H1 (cell line): Measurements from ENCODE around the gene ACBD6. TPM values are rescaled to one million over a fixed set of nuclear protein-coding genes. Genes with fewer than 3 reads are reported as not detected.

Source experiments
- CTCF ChIA-PET: fragments of 300-600 bp; sonication (Branson Sonifier 250); formaldehyde crosslinking; loops from one replicate; lab custom pipeline; 2021; ENCODE audit not compliant: partially characterized antibody; lab: Charles Lee
- POLR2A ChIA-PET: fragments of 300-600 bp; sonication (Branson Sonifier 250); formaldehyde crosslinking; loops from one replicate; lab custom pipeline; 2021; ENCODE audit warnings: inconsistent platforms; ENCODE audit not compliant: partially characterized antibody; lab: Charles Lee
- DNase-seq, 2 experiments: peaks; one replicate each; pipeline versions ENCODE4 v3.0.0 to v3.0.0-alpha.2; 2010 to 2022; ENCODE audit warnings: low spot score in 2 of 2, low read depth in 1 of 2, mixed read lengths in 1 of 2
- FAIRE-seq: peaks from 2 replicates; lab custom pipeline; 2011; peaks lifted over from hg19 to GRCh38; lab: Jason Lieb, UNC
- H2AFZ ChIP-seq: 2 replicates; pipeline ENCODE4 v1.8.1; 2012; ENCODE audit warnings: low read length, inconsistent platforms
- H2AK5ac ChIP-seq: 2 replicates; pipeline ENCODE4 v1.6.1; 2013; ENCODE audit warnings: low read depth, low read length
- H2BK120ac ChIP-seq: replicated peaks from 2 replicates; pipeline ENCODE3; 2013; ENCODE audit warnings: low read depth, low read length, inconsistent platforms
- H2BK12ac ChIP-seq: 2 replicates; pipeline ENCODE4 v1.6.1; 2013; ENCODE audit warnings: low read depth, low read length
- H2BK15ac ChIP-seq: 2 replicates; pipeline ENCODE4 v1.6.1; 2013; ENCODE audit warnings: low read length
- H2BK20ac ChIP-seq: 2 replicates; pipeline ENCODE4 v1.6.1; 2013; ENCODE audit warnings: low read length
- H2BK5ac ChIP-seq: 2 replicates; pipeline ENCODE4 v1.6.1; 2013; ENCODE audit warnings: low read depth, low read length
- H3K14ac ChIP-seq: 2 replicates; pipeline ENCODE4 v1.6.1; 2013; ENCODE audit warnings: inconsistent platforms; ENCODE audit not compliant: insufficient read length
- H3K18ac ChIP-seq: 2 replicates; pipeline ENCODE4 v1.6.1; 2013; ENCODE audit warnings: low read length; ENCODE audit errors: extremely low read depth
- H3K23ac ChIP-seq: 2 replicates; pipeline ENCODE4 v1.6.1; 2013; ENCODE audit warnings: inconsistent platforms; ENCODE audit not compliant: insufficient read length
- H3K23me2 ChIP-seq: 2 replicates; pipeline ENCODE4 v1.6.1; 2013; ENCODE audit warnings: low read depth, low read length
- H3K27ac ChIP-seq: 2 replicates; pipeline ENCODE4 v1.6.1; 2011; ENCODE audit warnings: low read depth, low read length, inconsistent platforms
- H3K27me3 ChIP-seq, 4 experiments: replicated peaks in 1 of 4; 1 replicate in 1 of 4; 2 replicates in 3 of 4; pipeline versions ENCODE4 v1.6.1 to v1.8.1; 2011 to 2013; ENCODE audit warnings: low read length in 3 of 4, mild to moderate bottlenecking in 3 of 4, inconsistent platforms in 2 of 4, mixed read lengths in 2 of 4, moderate library complexity in 1 of 4; ENCODE audit not compliant: control insufficient read depth in 3 of 4, insufficient read depth in 3 of 4; ENCODE audit errors: extremely low read depth in 1 of 4
- H3K36me3 ChIP-seq, 4 experiments: 2 replicates each; pipeline versions ENCODE4 v1.6.1 to v1.8.1; 2011 to 2013; ENCODE audit warnings: mild to moderate bottlenecking in 4 of 4, low read length in 3 of 4, moderate library complexity in 2 of 4, control low read depth in 1 of 4, inconsistent platforms in 1 of 4; ENCODE audit not compliant: insufficient read depth in 4 of 4, control insufficient read depth in 2 of 4
- H3K4ac ChIP-seq: replicated peaks from 2 replicates; pipeline ENCODE3; 2013; ENCODE audit warnings: low read length, low read depth, mixed read lengths, inconsistent platforms; ENCODE audit not compliant: insufficient read length
- H3K4me1 ChIP-seq, 4 experiments: replicated peaks in 1 of 4; 1 replicate in 1 of 4; 2 replicates in 3 of 4; pipeline versions ENCODE4 v1.6.1 to v1.8.1; 2011 to 2013; ENCODE audit warnings: low read length in 3 of 4, inconsistent platforms in 2 of 4, mixed read lengths in 1 of 4; ENCODE audit not compliant: insufficient read depth in 4 of 4, control insufficient read depth in 3 of 4
- H3K4me2 ChIP-seq, 2 experiments: 2 replicates each; pipeline versions ENCODE4 v1.6.1 to v1.8.1; 2011 to 2013; ENCODE audit warnings: low read depth in 2 of 2, low read length in 2 of 2, control low read depth in 1 of 2, inconsistent platforms in 1 of 2, mild to moderate bottlenecking in 1 of 2; ENCODE audit not compliant: insufficient read depth in 1 of 2
- H3K4me3 ChIP-seq, 4 experiments: fragments of 200-600, 300-600 bp in 1 of 4; sonication (generic), shearing (Covaris generic), sonication (Bioruptor Twin) in 1 of 4; 2 replicates each; pipeline versions ENCODE4 v1.5.1 to v1.8.1; 2011 to 2016; ENCODE audit warnings: low read length in 4 of 4, low read depth in 3 of 4, control low read depth in 2 of 4, inconsistent platforms in 2 of 4, mild to moderate bottlenecking in 2 of 4, mixed read lengths in 1 of 4, moderate library complexity in 1 of 4; ENCODE audit not compliant: insufficient read depth in 2 of 4; ENCODE audit errors: extremely low read depth in 1 of 4
- H3K56ac ChIP-seq: replicated peaks from 2 replicates; pipeline ENCODE3; 2013; ENCODE audit warnings: low read depth, mild to moderate bottlenecking, mixed read lengths, low read length, inconsistent platforms; ENCODE audit not compliant: insufficient read length
- H3K79me1 ChIP-seq: 2 replicates; pipeline ENCODE4 v1.6.1; 2013; ENCODE audit warnings: low read depth, low read length, control low read depth
- H3K79me2 ChIP-seq, 2 experiments: 2 replicates each; pipeline versions ENCODE4 v1.6.1 to v1.8.1; 2012 to 2013; ENCODE audit warnings: low read length in 2 of 2, mild to moderate bottlenecking in 2 of 2, inconsistent platforms in 1 of 2; ENCODE audit not compliant: insufficient read depth in 2 of 2, control insufficient read depth in 1 of 2
- H3K9ac ChIP-seq, 4 experiments: replicated peaks in 1 of 4; 1 replicate in 1 of 4; 2 replicates in 3 of 4; pipeline versions ENCODE4 v1.6.1 to v1.8.1; 2011 to 2013; ENCODE audit warnings: low read depth in 3 of 4, low read length in 3 of 4, control low read depth in 2 of 4, mild to moderate bottlenecking in 2 of 4, moderate library complexity in 2 of 4, inconsistent platforms in 1 of 4; ENCODE audit errors: extremely low read depth in 1 of 4
- H3K9me3 ChIP-seq, 2 experiments: 2 replicates each; pipeline versions ENCODE4 v1.6.1 to v1.8.1; 2012 to 2013; ENCODE audit warnings: mild to moderate bottlenecking in 2 of 2, moderate library complexity in 2 of 2, control low read depth in 1 of 2, inconsistent platforms in 1 of 2, low read depth in 1 of 2, low read length in 1 of 2, mixed read lengths in 1 of 2; ENCODE audit not compliant: insufficient read depth in 2 of 2
- H4K20me1 ChIP-seq, 2 experiments: replicated peaks in 1 of 2; 2 replicates each; pipeline versions ENCODE3 to v1.8.1; 2011 to 2013; ENCODE audit warnings: inconsistent platforms in 2 of 2, low read length in 2 of 2, mild to moderate bottlenecking in 1 of 2; ENCODE audit not compliant: insufficient read depth in 2 of 2, control insufficient read depth in 1 of 2
- H4K5ac ChIP-seq: 2 replicates; pipeline ENCODE4 v1.6.1; 2013; ENCODE audit warnings: low read length, low read depth, mixed read lengths, inconsistent platforms; ENCODE audit not compliant: insufficient read length
- H4K8ac ChIP-seq: 2 replicates; pipeline ENCODE4 v1.8.0; 2013; ENCODE audit warnings: mild to moderate bottlenecking, moderate library complexity, low read length, inconsistent platforms; ENCODE audit not compliant: insufficient read depth; ENCODE audit errors: extremely low read depth
- H4K91ac ChIP-seq: replicated peaks from 2 replicates; pipeline ENCODE3; 2013; ENCODE audit warnings: low read length, mixed read lengths, inconsistent platforms; ENCODE audit not compliant: insufficient read length
- BRCA1 ChIP-seq: IDR thresholded peaks from 2 replicates; pipeline ENCODE4 v1.6.1; 2012; ENCODE audit warnings: low read depth, low read length, improper control_type of control experiment
- CHD2 ChIP-seq: IDR thresholded peaks from 2 replicates; pipeline ENCODE4 v1.6.1; 2012; ENCODE audit warnings: low read length, improper control_type of control experiment
- CTBP2 ChIP-seq: IDR thresholded peaks from 2 replicates; pipeline ENCODE4 v1.7.0; 2011; ENCODE audit warnings: borderline replicate concordance, mild to moderate bottlenecking, moderate library complexity, mixed read lengths, low read length; ENCODE audit not compliant: insufficient read depth, insufficient read length
- FOSL1 ChIP-seq: IDR thresholded peaks from 2 replicates; pipeline ENCODE4 v1.6.1; 2011; ENCODE audit warnings: mild to moderate bottlenecking, low read depth, low read length, moderate library complexity; ENCODE audit not compliant: insufficient read depth
- HDAC2 ChIP-seq, 2 experiments: fragments of 300-600 bp in 1 of 2; sonication (generic) in 1 of 2; IDR thresholded peaks; 2 replicates each; pipeline ENCODE4 v1.6.1; 2011 to 2012; ENCODE audit warnings: low read depth in 2 of 2, low read length in 2 of 2, mild to moderate bottlenecking in 2 of 2, moderate library complexity in 2 of 2, borderline replicate concordance in 1 of 2, inconsistent platforms in 1 of 2
- TBP ChIP-seq: IDR thresholded peaks from 2 replicates; pipeline ENCODE4 v1.6.1; 2011; ENCODE audit warnings: low read depth, low read length, improper control_type of control experiment
- TEAD4 ChIP-seq: IDR thresholded peaks from 2 replicates; pipeline ENCODE4 v1.6.1; 2012; ENCODE audit warnings: low read depth, low read length, inconsistent platforms, mixed read lengths
- WGBS, 2 experiments: shearing (Covaris generic) in 1 of 2; methylation state at CpG; one replicate each; pipeline versions ENCODE4 v1.1.6 to v1.1.7; 2013 to 2015; ENCODE audit warnings: low lambda C conversion rate in 2 of 2, mixed read lengths in 2 of 2, inconsistent platforms in 1 of 2, low coverage in 1 of 2, missing lambda C conversion rate in 1 of 2; ENCODE audit not compliant: insufficient replicate concordance in 2 of 2, insufficient coverage in 1 of 2, insufficient read length in 1 of 2; ENCODE audit errors: extremely low coverage in 1 of 2, missing lambda C conversion rate in 1 of 2; 5-methylcytosine and 5-hydroxymethylcytosine counted together
- polyA plus RNA-seq, 7 experiments: library from polyadenylated mRNA; depleted of rRNA in 3 of 7; stranded (reverse) in 5 of 7; unstranded in 2 of 7; fragments of >200 nt in 5 of 7; fragments of 200-250 nt in 2 of 7; gene quantifications; 1 replicate in 5 of 7; 2 replicates in 1 of 7; 4 replicates in 1 of 7; pipeline versions ENCODE4 v1.2.1 to v1.2.3, GENCODE V29; 2011 to 2013; ENCODE audit warnings: missing spikeins in 2 of 7, mixed read lengths in 2 of 7
- total RNA-seq: library from RNA; stranded (reverse); fragmentation: NEBNext Ultra II Directional; extraction: Animal tissue kit (Norgen Biotek cat#: 25700); gene quantifications from 2 replicates; pipeline ENCODE4 v1.2.1, GENCODE V29; 2021

The ACBD6 gene
- total and polyA plus RNA-seq, 2 of the 8 experiments (the other 6 are each of a cell fraction or from before 2014, with no cell fraction given): 52.0 to 67.7 TPM

DNA sequence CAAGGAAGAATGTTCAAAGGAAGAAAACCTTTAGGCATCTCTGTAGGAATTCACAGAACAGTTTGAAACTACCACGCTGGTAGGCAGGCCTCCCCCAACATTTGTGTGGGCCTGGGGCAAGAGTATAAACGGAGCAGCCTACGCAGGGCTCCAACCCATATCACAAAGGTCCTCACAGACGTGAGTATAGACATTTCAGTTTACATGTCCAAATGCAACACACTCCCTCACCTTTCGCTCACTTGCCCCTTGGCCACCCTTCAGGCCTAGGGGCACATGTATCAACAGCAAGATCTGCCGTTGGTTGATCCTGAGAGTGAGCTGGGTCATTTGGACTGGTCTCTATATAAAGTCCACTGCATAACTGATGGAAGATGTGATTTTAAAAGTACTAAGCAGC lies 133.3 kb downstream of the ACBD6 start:
- H3K23me2 ChIP-seq: no peaks in the 10 kb centered on the region; the same call in 1 of the 2 replicates
- no peak overlapping the region for H2BK120ac ChIP-seq
- H3K18ac ChIP-seq: 0 out of 2 replicates have a peak overlapping the region, but pooled peaks have one; percentile 9
- no peak overlapping the region for H2BK15ac ChIP-seq
- H3K9me3 ChIP-seq: no peaks in the 10 kb centered on the region
- H3K56ac ChIP-seq: no peak overlapping the region
- H2BK20ac ChIP-seq: no peak overlapping the region
- DNase-seq (no peak), FAIRE-seq (no peak)
- ChIA-PET CTCF (interaction anchor here (0.7 kb wide), 2 partner anchors 49 to 116 kb away, joined by 3 read pairs; no protein-coding TSS in a partner anchor), POLR2A (no interaction called here)
- no peaks in the 10 kb centered on the region for H3K36me3 ChIP-seq
- H4K5ac ChIP-seq: no peak overlapping the region
- H3K9ac ChIP-seq: no peak overlapping the region
- H3K4me1 ChIP-seq: peaks cover 0 to under 1% (median 0%) of the 10 kb centered on the region in 4 experiments; a peak in 1 of 7 replicates
- H4K91ac ChIP-seq: no peak overlapping the region
- H3K79me2 ChIP-seq: 0 out of 4 replicates have a peak, but pooled peaks cover 0 to 2% of the 10 kb centered on the region in 2 experiments
- no peaks in the 10 kb centered on the region for H3K79me1 ChIP-seq
- H3K4me2 ChIP-seq: no peak overlapping the region
- H2AK5ac ChIP-seq: no peak overlapping the region
- no peak overlapping the region for H3K4me3 ChIP-seq
- no peak overlapping the region for H3K4ac ChIP-seq
- no peak overlapping the region for H4K8ac ChIP-seq
- H3K27me3 ChIP-seq: no peaks in the 10 kb centered on the region
- H4K20me1 ChIP-seq: no peaks in the 10 kb centered on the region
- no peak overlapping the region for H3K14ac ChIP-seq
- 92% methylated on average over 6 of the region's 6 CpGs; no CpG with 5 or more reads in 1 of the 2 experiments for WGBS, 2 experiments
- no peak overlapping the region for H2BK5ac ChIP-seq
- no peak overlapping the region for H2BK12ac ChIP-seq
- H2AFZ ChIP-seq: no peak overlapping the region
- no peak overlapping the region for H3K23ac ChIP-seq
- H3K27ac ChIP-seq: no peak overlapping the region
- no peak for TF ChIP-seq TBP
- TF ChIP-seq CTBP2: no peak
- no peak for TF ChIP-seq BRCA1
- no peak for TF ChIP-seq CHD2
- TF ChIP-seq FOSL1: no peak
- no peak for TF ChIP-seq TEAD4
- no peak for TF ChIP-seq HDAC2 (IDR thresholded peaks at IDR 0.05; ENCODE audit: borderline replicate concordance in 1 of 2, low read depth in 2 of 2, low read length in 2 of 2)
